NCI-H128 (cell line): ENCODE data around the gene GRM5.
"Not testable (repeated sequence)": the region's sequence is repeated elsewhere in the genome, so short reads cannot be mapped to it uniquely, and the experiment has no call there.

ENCODE experiments used
- DNase-seq: peaks from one replicate; lab custom pipeline; 2025; ENCODE audit not compliant: unreplicated experiment; lab: John Stamatoyannopoulos, UW

Gene GRM5

GRCh38 chr11:88975441-88975840 is 90.3 kb downstream of the GRM5 start:
- not testable (repeated sequence) for DNase-seq

DNA sequence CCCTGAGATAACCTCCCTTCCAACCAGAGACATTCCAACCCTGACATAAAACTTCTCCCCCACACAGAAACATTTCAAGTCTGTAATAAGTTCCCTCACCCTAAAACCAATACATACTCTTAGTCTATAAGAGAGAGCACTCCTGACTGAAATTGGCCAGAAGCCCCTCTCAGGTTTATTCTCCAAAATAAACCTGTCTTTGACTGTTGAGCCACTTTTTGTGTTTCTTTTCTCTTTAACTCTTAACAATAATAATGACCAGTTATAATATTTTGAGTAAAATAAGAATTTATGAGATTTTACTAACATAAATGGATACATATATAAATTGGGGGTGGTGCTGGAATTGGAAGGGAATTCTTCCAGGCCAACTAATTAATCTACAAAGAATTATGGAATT is 93.6 kb downstream of the GRM5 start:
- DNase-seq = no peak

GRCh38 chr11:88961621-88962020 is 104.2 kb downstream of the GRM5 start:
- not testable (repeated sequence) for DNase-seq

- not testable (repeated sequence) for DNase-seq
Measured at GRCh38 chr11:88959857-88960256, 105.9 kb downstream of the GRM5 start.

DNA sequence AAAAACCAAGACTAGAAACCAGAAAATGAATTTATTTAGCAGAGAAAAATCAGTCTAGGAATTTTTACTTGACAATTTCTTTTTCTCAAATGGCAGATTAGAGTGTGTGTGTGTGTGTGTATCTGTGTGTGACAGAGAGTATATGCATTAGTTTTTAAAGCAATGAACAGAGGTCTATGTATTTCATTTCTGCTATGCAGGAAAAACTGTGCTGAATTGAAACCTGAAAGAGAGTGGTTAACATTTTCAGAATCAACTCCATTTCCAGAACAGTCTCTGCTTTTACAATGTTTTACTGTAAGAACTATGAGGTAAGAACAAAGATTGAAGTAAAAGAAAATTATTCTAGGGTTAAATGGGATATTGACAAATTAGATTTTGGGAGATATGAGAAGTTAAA is 114.8 kb downstream of the GRM5 start:
- DNase-seq = no peak

GRCh38 chr11:88948908-88949307 is 116.9 kb downstream of the GRM5 start:
- not testable (repeated sequence) for DNase-seq

- DNase-seq = not testable (repeated sequence)
Measured at GRCh38 chr11:88947843-88948572, 117.8 kb downstream of the GRM5 start.

- not testable (repeated sequence) for DNase-seq
Measured at GRCh38 chr11:88929665-88930064, 136.1 kb downstream of the GRM5 start.

GRCh38 chr11:88917065-88917464 is 148.7 kb downstream of the GRM5 start:
- DNase-seq = not testable (repeated sequence)

GRCh38 chr11:88909500-88909899 is 156.3 kb downstream of the GRM5 start:
- DNase-seq = no peak

- not testable (repeated sequence) for DNase-seq
Measured at GRCh38 chr11:88901436-88901835, 164.3 kb downstream of the GRM5 start.

DNA sequence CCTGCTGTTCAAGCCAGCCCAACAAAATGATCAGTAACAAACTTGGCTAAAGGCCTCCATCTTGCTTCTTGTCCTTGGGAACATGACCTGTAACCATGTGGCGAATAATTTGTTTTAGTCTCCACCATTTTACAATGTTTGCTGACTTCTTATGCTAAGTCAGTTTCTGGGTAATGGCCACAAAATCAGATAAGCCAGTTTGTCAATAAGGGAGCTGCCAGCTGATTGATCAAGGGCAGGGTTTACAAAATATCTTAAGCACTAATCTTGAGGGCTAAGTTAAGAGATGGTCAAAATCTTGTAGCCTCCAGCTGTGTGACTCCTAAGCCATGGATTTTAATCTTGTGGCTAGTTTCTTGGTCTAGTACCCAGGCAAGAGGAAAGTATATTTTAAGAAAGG is 176.9 kb downstream of the GRM5 start:
- not testable (repeated sequence) for DNase-seq

DNA sequence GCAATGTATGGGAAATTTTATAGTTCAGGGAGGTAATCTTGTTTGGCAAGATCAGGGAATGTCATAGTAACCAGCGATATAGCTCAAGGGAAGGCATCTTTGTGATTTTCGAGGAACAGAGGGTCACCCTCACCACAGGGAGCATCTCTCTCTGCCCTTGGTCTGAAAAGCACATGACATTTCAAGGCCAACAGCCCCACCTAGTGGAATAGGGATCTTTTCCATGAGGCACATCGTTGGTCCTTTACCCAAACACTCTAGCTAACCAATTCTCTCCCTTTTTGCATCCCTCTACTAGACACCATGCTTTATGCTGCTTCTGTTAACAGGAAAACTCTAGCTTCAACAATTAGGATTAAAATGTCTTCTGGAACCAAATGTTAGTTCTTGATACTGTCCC is 179.0 kb downstream of the GRM5 start:
- no peak for DNase-seq

DNA sequence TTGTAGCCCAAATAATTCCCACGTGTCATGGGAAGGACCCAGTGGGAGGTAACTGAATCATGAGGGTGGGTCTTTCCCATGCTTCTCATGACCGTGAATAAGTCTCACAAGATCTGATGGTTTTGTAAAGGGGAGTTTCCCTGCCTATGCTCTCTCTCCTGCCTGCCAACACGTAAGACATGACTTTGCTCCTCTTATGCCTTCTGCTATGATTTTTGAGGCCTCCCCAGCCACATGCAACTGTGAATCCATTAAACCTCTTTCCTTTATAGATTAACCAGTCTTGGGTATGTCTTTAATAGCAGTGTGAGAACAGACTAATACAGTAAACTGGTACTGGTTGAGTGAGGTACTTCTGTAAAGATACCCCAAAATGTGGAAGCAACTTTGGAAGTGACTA is 183.0 kb downstream of the GRM5 start:
- DNase-seq = not testable (repeated sequence)

GRCh38 chr11:88861618-88862017 is 204.2 kb downstream of the GRM5 start:
- no peak for DNase-seq

GRCh38 chr11:88860431-88860830 is 205.4 kb downstream of the GRM5 start:
- DNase-seq = not testable (repeated sequence)

GRCh38 chr11:88853963-88854362 is 211.8 kb downstream of the GRM5 start:
- DNase-seq = not testable (repeated sequence)

DNA sequence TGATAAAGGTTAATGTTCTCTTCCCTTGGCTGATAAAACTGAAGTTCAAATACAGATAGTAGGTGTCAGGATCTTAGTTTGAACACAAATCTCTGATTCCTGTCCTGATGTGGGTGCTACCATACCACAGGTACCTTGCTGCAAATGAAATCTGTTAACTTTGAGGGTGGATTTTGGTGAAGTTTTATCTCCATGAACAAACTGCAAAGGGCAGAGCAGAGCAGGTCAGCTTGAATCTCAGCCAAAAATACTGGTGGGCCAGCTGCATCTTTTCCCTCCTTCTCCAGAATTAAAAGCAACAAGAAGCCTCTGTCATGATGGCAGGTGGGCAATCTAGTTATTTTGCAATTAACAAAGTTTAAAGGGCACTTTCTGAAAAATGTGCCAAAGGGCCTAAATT is 214.2 kb downstream of the GRM5 start:
- DNase-seq = not testable (repeated sequence)

- DNase-seq = not testable (repeated sequence)
Measured at GRCh38 chr11:88849773-88850172, 216.0 kb downstream of the GRM5 start.

- no peak for DNase-seq
Measured at GRCh38 chr11:88849368-88849767, 216.4 kb downstream of the GRM5 start.

- DNase-seq = not testable (repeated sequence)
Measured at GRCh38 chr11:88846266-88846665, 219.5 kb downstream of the GRM5 start.

- not testable (repeated sequence) for DNase-seq
Measured at GRCh38 chr11:88844941-88845340, 220.8 kb downstream of the GRM5 start.
